SU-DHL-6 (cell line): ENCODE results near the gene DCDC1.
"Not testable (repeated sequence)": the region's sequence is repeated elsewhere in the genome, so short reads cannot be mapped to it uniquely, and the experiment has no call there.

Experiments used
- H2AFZ ChIP-seq: fragments of 200-600 bp; sonication (generic); 2 replicates; pipeline ENCODE4 v1.6.1; 2014; ENCODE audit warnings: low read depth, mild to moderate bottlenecking, moderate library complexity, mixed read lengths, antibody characterized with exemption, low read length; ENCODE audit not compliant: severe bottlenecking
- H3F3A ChIP-seq: fragments of 200-600 bp; shearing (Covaris generic); 2 replicates; pipeline ENCODE4 v1.6.0; 2016; ENCODE audit warnings: antibody characterized with exemption, mild to moderate bottlenecking; ENCODE audit not compliant: insufficient read depth
- H3K27ac ChIP-seq: fragments of 200-600 bp; sonication (generic); 2 replicates; pipeline ENCODE4 v1.5.1; 2016; ENCODE audit warnings: low read depth, mild to moderate bottlenecking, low read length, moderate library complexity, mixed read lengths
- H3K27me3 ChIP-seq: fragments of 200-600 bp; sonication (generic), shearing (Covaris generic); 2 replicates; pipeline ENCODE4 v1.6.0; 2014; ENCODE audit warnings: mild to moderate bottlenecking, low read length
- H3K36me3 ChIP-seq: fragments of 200-600 bp; sonication (generic); 2 replicates; pipeline ENCODE4 v1.6.1; 2014; ENCODE audit warnings: mild to moderate bottlenecking, low read length, mixed read lengths
- H3K4me2 ChIP-seq: fragments of 300-600, 200-600 bp; shearing (Covaris generic), sonication (generic); 2 replicates; pipeline ENCODE4 v1.6.0; 2014; ENCODE audit warnings: low read length, low read depth, mild to moderate bottlenecking; ENCODE audit not compliant: poor library complexity, severe bottlenecking
- H3K4me3 ChIP-seq: fragments of 200-600 bp; sonication (generic); 2 replicates; pipeline ENCODE4 v1.5.1; 2014; ENCODE audit warnings: antibody characterized with exemption, low read length, mild to moderate bottlenecking, mixed read lengths; ENCODE audit not compliant: insufficient read depth, poor library complexity, severe bottlenecking
- H3K79me2 ChIP-seq: fragments of 200-600 bp; sonication (generic); 2 replicates; pipeline ENCODE4 v1.6.1; 2014; ENCODE audit warnings: mild to moderate bottlenecking, low read length, moderate library complexity; ENCODE audit not compliant: insufficient read depth
- H3K9ac ChIP-seq: fragments of 200-600 bp; sonication (generic); 2 replicates; pipeline ENCODE4 v1.7.0; 2014; ENCODE audit warnings: mild to moderate bottlenecking, low read length
- H3K9me2 ChIP-seq: fragments of 200-600 bp; sonication (generic); replicated peaks from 2 replicates; pipeline ENCODE4 v1.6.1; 2014; ENCODE audit warnings: low read length; ENCODE audit not compliant: insufficient read depth
- H3K9me3 ChIP-seq: fragments of 200-600 bp; sonication (generic); 2 replicates; pipeline ENCODE4 v1.6.1; 2014; ENCODE audit warnings: low read length, mixed read lengths; ENCODE audit not compliant: insufficient read depth
- H4K20me1 ChIP-seq: fragments of 200-600 bp; sonication (generic); 2 replicates; pipeline ENCODE4 v1.6.1; 2014; ENCODE audit warnings: low read depth, mild to moderate bottlenecking, antibody characterized with exemption, low read length, moderate library complexity, mixed read lengths
- CTCF ChIP-seq: fragments of 200-600 bp; sonication (generic); IDR thresholded peaks from one replicate; pipeline ENCODE4 v1.5.1; 2017; ENCODE audit warnings: antibody characterized with exemption, mild to moderate bottlenecking, low read length, moderate library complexity; ENCODE audit not compliant: insufficient read depth, poor library complexity, severe bottlenecking
- EZH2phosphoT487 ChIP-seq: fragments of 200-600 bp; sonication (generic), shearing (Covaris generic); conservative IDR thresholded peaks from 2 replicates; pipeline ENCODE4 v1.6.1; 2018; ENCODE audit warnings: mild to moderate bottlenecking, antibody characterized with exemption, low read length, moderate library complexity, mixed read lengths

Gene DCDC1

GRCh38 chr11:31303644-31304180, 65.8 kb downstream of the DCDC1 start:
- H2AFZ ChIP-seq: no peak overlapping the region
- H3K79me2 ChIP-seq: no peaks in the 10 kb centered on the region
- no peaks in the 10 kb centered on the region for H4K20me1 ChIP-seq
- TF ChIP-seq EZH2phosphoT487 (no peak), CTCF (no peak)
- H3K9ac ChIP-seq: no peak overlapping the region
- no peaks in the 10 kb centered on the region for H3K9me3 ChIP-seq
- no peak overlapping the region for H3K27ac ChIP-seq
- no peaks in the 10 kb centered on the region for H3K9me2 ChIP-seq
- H3K27me3 ChIP-seq: no peaks in the 10 kb centered on the region
- H3K4me3 ChIP-seq: no peak overlapping the region
- H3K4me2 ChIP-seq: no peak overlapping the region
- no peaks in the 10 kb centered on the region for H3K36me3 ChIP-seq
- H3F3A ChIP-seq: no peaks in the 10 kb centered on the region

- Histone ChIP-seq H3K36me3 (no peaks in the 10 kb centered on the region), H3K4me2 (no peak overlapping the region), H3K9me3 (no peaks in the 10 kb centered on the region), H3K27me3 (no peaks in the 10 kb centered on the region), H4K20me1 (no peaks in the 10 kb centered on the region), H3K27ac (no peak overlapping the region), H2AFZ (no peak overlapping the region), H3K9me2 (no peaks in the 10 kb centered on the region), H3K4me3 (no peak overlapping the region), H3F3A (no peaks in the 10 kb centered on the region), H3K9ac (no peak overlapping the region), H3K79me2 (no peaks in the 10 kb centered on the region)
- TF ChIP-seq CTCF (no peak), EZH2phosphoT487 (no peak)
These were observed 67.7 kb downstream of the DCDC1 start for GRCh38 chr11:31301549-31302510.

DNA sequence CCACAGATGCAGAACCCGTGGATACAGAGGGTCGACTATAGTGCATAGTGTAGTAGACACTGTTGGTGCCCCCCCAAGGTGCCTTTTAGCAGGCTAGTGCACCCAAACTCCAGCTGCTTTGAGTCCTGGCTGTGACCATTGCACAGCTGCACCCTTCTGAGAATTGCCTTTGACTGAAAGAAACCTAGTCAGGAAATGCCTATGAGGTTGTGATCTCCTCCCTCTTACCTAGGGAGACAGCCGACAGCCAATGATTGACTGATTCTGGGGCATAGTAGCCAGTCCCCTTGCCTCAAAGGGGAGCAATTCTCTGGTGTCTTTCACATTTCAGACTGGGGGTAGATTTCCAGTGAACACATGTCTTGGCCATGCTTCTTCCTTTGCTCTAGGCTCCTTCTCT, 74.2 kb downstream of the DCDC1 start:
- Histone ChIP-seq H3K36me3 (no peaks in the 10 kb centered on the region), H3F3A (no peaks in the 10 kb centered on the region), H3K79me2 (no peaks in the 10 kb centered on the region), H3K9ac (no peak overlapping the region), H3K9me2 (no peaks in the 10 kb centered on the region), H3K4me2 (no peak overlapping the region), H3K9me3 (no peaks in the 10 kb centered on the region), H3K4me3 (no peak overlapping the region), H2AFZ (no peak overlapping the region), H3K27me3 (no peaks in the 10 kb centered on the region), H3K27ac (no peak overlapping the region), H4K20me1 (no peaks in the 10 kb centered on the region)
- TF ChIP-seq CTCF (no peak), EZH2phosphoT487 (no peak)

GRCh38 chr11:31273527-31273926, 96.0 kb downstream of the DCDC1 start:
- not testable (repeated sequence) for H3K4me2 ChIP-seq, H3F3A ChIP-seq, H3K79me2 ChIP-seq, H3K27me3 ChIP-seq, H4K20me1 ChIP-seq, H3K4me3 ChIP-seq, H3K9me2 ChIP-seq, H3K9me3 ChIP-seq, H2AFZ ChIP-seq, H3K27ac ChIP-seq, H3K36me3 ChIP-seq, H3K9ac ChIP-seq
